ENCODE results near the gene MPP7.
"Not testable (repeated sequence)": the region's sequence is repeated elsewhere in the genome, so short reads cannot be mapped to it uniquely, and the experiment has no call there.

The MPP7 gene

DNA sequence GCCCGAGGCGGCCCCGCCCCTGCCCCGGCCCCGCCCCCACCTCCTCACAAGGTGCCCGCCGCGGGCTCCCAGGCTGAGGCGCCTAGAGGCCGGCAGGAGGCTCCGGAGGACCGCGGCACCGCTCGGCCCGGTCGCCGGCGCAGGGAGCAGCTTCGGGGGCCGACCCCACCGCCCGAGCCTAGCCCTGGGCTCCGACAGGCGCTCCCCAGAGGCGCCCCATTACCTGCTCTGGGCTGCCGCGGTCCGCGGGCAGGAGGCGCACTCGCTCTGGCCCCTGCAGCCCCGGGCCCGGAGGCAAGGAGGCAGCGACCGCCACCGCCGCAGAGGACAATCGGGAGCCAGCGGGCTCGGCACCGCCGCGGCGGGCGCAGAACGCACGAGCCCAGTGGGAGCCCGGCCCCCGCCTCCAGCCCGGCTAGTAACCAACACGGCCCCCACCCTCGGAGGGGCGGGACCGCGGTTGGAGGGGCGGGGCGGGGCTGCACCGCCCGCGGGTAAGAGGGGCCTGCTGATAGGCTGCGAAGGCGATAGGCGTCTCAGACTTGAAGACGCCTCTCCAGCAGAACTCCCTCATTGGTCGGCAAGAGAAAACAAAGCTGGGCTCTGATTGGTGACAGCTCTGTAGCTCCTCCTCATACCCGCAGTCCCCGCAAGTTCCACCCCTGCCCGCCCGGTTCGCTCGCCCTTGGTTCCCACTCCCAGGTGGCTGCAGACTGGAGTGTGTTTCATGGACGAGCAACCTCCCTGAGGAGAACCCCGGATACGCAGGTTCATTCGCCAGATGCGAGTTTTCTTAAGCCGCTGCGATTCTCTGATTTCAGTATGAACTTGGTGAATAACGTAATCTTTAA is at the start of gene MPP7:
MPP7 (minus strand) TSS at position 427 of the 851 bp plus-strand sequence. CDS start 64,460 bp downstream, outside the sequence.
- peak; percentile 88 for DNase-seq

- no peak for DNase-seq
Measured at GRCh38 chr10:28349892-28350291, 47.0 kb upstream of the MPP7 start.

- DNase-seq, result no peak
Measured at GRCh38 chr10:28343987-28344895, 41.4 kb upstream of the MPP7 start.

- no peak for DNase-seq
Measured at GRCh38 chr10:28343252-28343651, 40.4 kb upstream of the MPP7 start.

GRCh38 chr10:28341679-28342078 is 38.8 kb upstream of the MPP7 start:
- DNase-seq, result not testable (repeated sequence)

- no peak for DNase-seq
Measured at GRCh38 chr10:28332726-28333125, 29.9 kb upstream of the MPP7 start.

GRCh38 chr10:28331841-28332240 is 29.0 kb upstream of the MPP7 start:
- no peak for DNase-seq

DNA sequence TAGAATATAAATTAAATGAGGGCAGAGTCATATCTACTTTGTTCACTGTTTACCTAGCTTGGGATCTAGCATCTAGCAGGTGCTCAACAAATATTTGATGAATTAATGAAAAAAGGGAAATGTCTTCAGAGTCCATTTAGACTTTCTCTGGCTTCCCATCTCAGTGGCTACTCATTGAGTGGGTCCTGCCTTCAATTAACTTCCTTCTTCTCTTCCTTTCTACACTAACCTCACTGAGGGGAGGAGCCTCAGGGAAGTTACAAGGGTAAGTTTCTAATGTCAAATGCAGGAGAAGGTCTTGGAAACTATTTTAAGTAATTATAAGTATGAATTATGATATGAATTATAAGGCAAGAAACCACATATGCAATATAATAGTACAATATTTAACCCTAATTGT is 28.2 kb upstream of the MPP7 start:
- DNase-seq, result no peak

GRCh38 chr10:28328346-28328745 is 25.5 kb upstream of the MPP7 start:
- no peak for DNase-seq

DNA sequence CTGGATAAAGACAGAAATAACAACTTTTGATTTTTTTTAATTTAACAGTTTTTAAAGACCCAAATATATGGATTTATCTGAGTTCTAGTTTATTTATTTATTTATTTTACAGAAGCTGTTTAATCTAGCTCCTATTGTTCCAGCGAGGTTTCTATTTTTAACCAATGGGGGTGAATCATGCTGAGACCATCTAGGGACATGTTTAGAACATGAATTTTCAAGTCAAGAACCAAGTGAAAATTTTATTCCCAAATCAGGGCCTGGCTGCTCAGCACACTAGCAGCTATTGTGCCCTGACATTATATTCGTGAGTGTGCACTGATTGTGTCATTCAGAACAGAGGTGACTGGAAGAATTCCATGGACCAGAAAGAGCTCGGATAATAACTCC is 24.6 kb upstream of the MPP7 start:
- DNase-seq, result no peak

GRCh38 chr10:28326516-28327490 is 23.9 kb upstream of the MPP7 start:
- no peak for DNase-seq

- DNase-seq, result no peak
Measured at GRCh38 chr10:28320799-28321198, 17.9 kb upstream of the MPP7 start.

DNA sequence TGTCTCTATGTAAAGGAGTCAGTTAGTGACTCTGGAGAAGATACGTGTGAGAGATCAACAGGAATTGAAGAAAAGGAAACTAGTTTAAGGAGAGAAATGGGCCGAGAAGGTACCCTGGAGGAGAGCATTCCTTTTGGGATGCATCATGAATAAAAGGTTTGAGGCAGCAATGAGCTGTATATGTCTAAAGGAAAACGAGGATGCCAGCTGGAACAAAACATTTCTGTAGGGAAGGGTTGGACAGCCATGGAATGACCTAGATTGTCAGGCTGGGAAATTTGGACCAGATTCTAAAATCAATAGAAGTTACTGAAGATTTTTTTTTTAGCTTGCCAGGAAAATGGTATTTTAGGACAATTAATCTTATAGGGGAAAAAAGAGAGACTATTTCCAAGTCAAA is 17.2 kb upstream of the MPP7 start:
- no peak for DNase-seq

DNA sequence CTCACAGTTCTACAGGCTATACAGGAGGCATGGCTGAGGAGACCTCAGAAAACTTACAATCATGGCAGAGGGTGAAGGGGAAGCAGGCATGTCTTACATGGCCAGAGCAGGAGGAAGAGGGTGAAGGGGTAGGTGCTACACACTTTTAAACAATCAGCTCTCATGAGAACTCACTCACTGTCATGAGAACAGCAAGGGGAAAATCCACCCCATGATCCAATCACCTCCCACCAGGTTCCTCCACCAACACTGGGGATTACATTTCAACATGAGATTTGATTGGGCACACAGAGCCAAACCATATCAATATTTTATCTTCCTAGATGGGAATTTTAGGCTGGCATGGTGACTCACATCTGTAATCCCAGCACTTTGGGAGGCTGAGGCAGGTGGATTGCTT is 16.2 kb upstream of the MPP7 start:
- not testable (repeated sequence) for DNase-seq

- no peak for DNase-seq
Measured at GRCh38 chr10:28318626-28319025, 15.8 kb upstream of the MPP7 start.

- no peak for DNase-seq
Measured at GRCh38 chr10:28317760-28318159, 14.9 kb upstream of the MPP7 start.

- DNase-seq, result no peak
Measured at GRCh38 chr10:28316696-28317095, 13.8 kb upstream of the MPP7 start.

- DNase-seq, result no peak
Measured at GRCh38 chr10:28315140-28315539, 12.3 kb upstream of the MPP7 start.

- DNase-seq, result no peak
Measured at GRCh38 chr10:28314211-28314610, 11.3 kb upstream of the MPP7 start.

DNA sequence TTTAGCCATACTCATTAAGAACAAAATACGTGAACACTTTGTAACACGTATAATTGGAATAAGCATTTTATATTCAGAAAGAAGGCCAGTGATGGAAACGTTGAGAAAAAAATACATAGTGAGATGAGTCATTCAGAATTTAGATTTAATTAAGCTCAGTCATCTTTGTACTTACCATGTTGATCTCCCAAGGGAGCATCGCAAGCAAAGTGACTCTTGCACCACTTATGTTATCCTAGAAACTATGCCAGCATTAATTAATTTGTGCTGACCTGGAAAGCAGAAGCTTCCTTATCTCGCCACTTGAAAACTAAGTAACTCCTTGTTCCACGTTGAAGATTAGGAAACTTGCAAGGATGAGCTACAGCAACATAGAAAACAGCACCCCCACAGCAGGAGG is 9.7 kb upstream of the MPP7 start:
- DNase-seq, result no peak

GRCh38 chr10:28311104-28311503 is 8.2 kb upstream of the MPP7 start:
- no peak for DNase-seq

- no peak for DNase-seq
Measured at GRCh38 chr10:28307267-28307666, 4.4 kb upstream of the MPP7 start.

GRCh38 chr10:28305553-28305952 is 2.7 kb upstream of the MPP7 start:
- no peak for DNase-seq
